Measurements from ENCODE around the gene LY6G5C. TPM values are rescaled to one million over a fixed set of nuclear protein-coding genes. Genes with fewer than 3 reads are reported as not detected.
A peak's percentile ranks its signal among the peaks of the same experiment; 100 is the strongest.

The LY6G5C gene
- total and polyA plus RNA-seq, 9 of the 15 experiments (the other 6 are each of a cell fraction or from before 2014, with no cell fraction given), result 0.10 to 0.67 (median 0.46) TPM; not detected in 4

- Histone ChIP-seq H3K4me2 (ENCODE audit: insufficient read depth, low read length) (peak overlapping the region; percentile 9; the same call in 1 of the 2 replicates), H3K27me3 (ENCODE audit: control insufficient read depth in 2 of 2, insufficient read depth in 2 of 2, low read length in 2 of 2) (no peaks in the 10 kb centered on the region), H3K79me2 (ENCODE audit: control insufficient read depth, insufficient read depth, low read length) (no peaks in the 10 kb centered on the region), H3K9me3 (replicated peaks; ENCODE audit: control insufficient read depth, insufficient read depth, low read depth, low read length) (no peaks in the 10 kb centered on the region), H3K4me1 (replicated peaks in 1 of 2; ENCODE audit: control insufficient read depth in 2 of 2, insufficient read depth in 2 of 2, low read length in 2 of 2) (peaks cover 33 to 48% of the 10 kb centered on the region in 2 experiments), H3K27ac (ENCODE audit: extremely low read depth, low read depth, low read length) (no peak overlapping the region), H3K4me3 (no peak overlapping the region), H3K9ac (ENCODE audit: insufficient read depth in 1 of 2, low read depth in 2 of 2, low read length in 2 of 2) (peak overlapping the region in 1 of 2 experiments; percentile 73; a peak in 2 of 4 replicates), H4K20me1 (replicated peaks; ENCODE audit: control insufficient read depth, insufficient read depth, low read length) (no peaks in the 10 kb centered on the region), H3K36me3 (ENCODE audit: control insufficient read depth, insufficient read depth, low read length) (no peaks in the 10 kb centered on the region), H2AFZ (ENCODE audit: low read depth, low read length) (peak overlapping the region; percentile 58), H3K9me1 (ENCODE audit: control insufficient read depth, insufficient read depth, low read length) (no peaks in the 10 kb centered on the region)
- ChIA-PET CTCF (ENCODE audit: low intra/inter-chr PET ratio) (no interaction called here), POLR2A (interaction anchor here (0.7 to 12.4 kb wide), 9 partner anchors 8 to 261 kb away, joined by 3 to 223 read pairs (median 4); partner anchors contain the start of genes ABHD16A, DDAH2, DXO and GPANK1)
- FAIRE-seq, result no peak
- WGBS (ENCODE audit: insufficient coverage, low coverage, missing lambda C conversion rate), result 34% methylated on average over 8 of the region's 8 CpGs
- in situ Hi-C loops (cut with MboI), result no loop called here
- BruUV-seq (replicated peaks), result no TSS peak
- ATAC-seq, result peak; percentile 3; the same call in 1 of the 3 replicates
- intact Hi-C loops (cut with micrococcal nuclease), result no loop called here
- DNase-seq (ENCODE audit: extremely low read depth in 1 of 4, low spot score in 3 of 4), result peak in 2 of 4 experiments; percentile 50 to 55
- TF ChIP-seq STAG1 (CRISPR knock-in tag; IDR thresholded peaks at IDR 0.05; ENCODE audit: borderline replicate concordance) (no peak), NR2C2 (CRISPR knock-in tag; IDR thresholded peaks at IDR 0.05) (no peak), NR2C2 (tag; IDR thresholded peaks at IDR 0.05) (no peak), KLF10 (CRISPR knock-in tag; IDR thresholded peaks at IDR 0.05) (no peak), SMARCE1 (IDR thresholded peaks at IDR 0.05) (no peak; the same call in 1 of the 2 replicates), ZNF347 (CRISPR knock-in tag; IDR thresholded peaks at IDR 0.05; ENCODE audit: low read depth) (no peak), BRF1 (IDR thresholded peaks at IDR 0.05; ENCODE audit: borderline replicate concordance, extremely low read depth, insufficient read length) (no peak), FOSL1 (tag; conservative IDR thresholded peaks at IDR 0.05) (no peak), THRB (CRISPR knock-in tag; conservative IDR thresholded peaks at IDR 0.05) (no peak), KLF16 (IDR thresholded peaks at IDR 0.05) (no peak), GMEB1 (CRISPR knock-in tag; IDR thresholded peaks at IDR 0.05) (no peak), GATAD2B (IDR thresholded peaks at IDR 0.05; ENCODE audit: borderline replicate concordance) (no peak), ETV6 (IDR thresholded peaks at IDR 0.05; ENCODE audit: borderline replicate concordance in 1 of 2, low read depth in 2 of 2, low read length in 1 of 2) (no peak), ETV6 (CRISPR knock-in tag; IDR thresholded peaks at IDR 0.05; ENCODE audit: borderline replicate concordance) (no peak), ZC3H4 (CRISPR knock-in tag; IDR thresholded peaks at IDR 0.05; ENCODE audit: borderline replicate concordance) (no peak), CBFA2T2 (conservative IDR thresholded peaks at IDR 0.05) (0 out of 2 replicates have a peak, but pooled peaks have one; percentile 31), ELF4 (CRISPR knock-in tag; IDR thresholded peaks at IDR 0.05) (no peak), HMG20A (CRISPR knock-in tag; conservative IDR thresholded peaks at IDR 0.05) (no peak)
Measured at GRCh38 chr6:31711233-31711632, 30.4 kb upstream of the LY6G5C start.
